DND-41 (cell line): ENCODE results near the gene TEX47.

Source experiments
- ATAC-seq: fragments of 200-7000 bp; cut with Tn5 transposase; 3 replicates; pipeline ENCODE4 v1.9.1; 2021; ENCODE audit warnings: low read depth; ENCODE audit not compliant: insufficient read depth
- DNase-seq: peaks from one replicate; pipeline ENCODE4 v3.0.0-alpha.2; 2020
- H2AFZ ChIP-seq: 2 replicates; pipeline ENCODE4 v1.6.0; 2012; ENCODE audit warnings: low read depth, low read length
- H3K27ac ChIP-seq: 2 replicates; pipeline ENCODE4 v1.5.1; 2012; ENCODE audit warnings: low read length, inconsistent platforms
- H3K27me3 ChIP-seq: fragments of 200-600 bp; sonication (generic); 2 replicates; pipeline ENCODE4 v1.6.0; 2012; ENCODE audit warnings: low read length, mild to moderate bottlenecking, inconsistent platforms; ENCODE audit not compliant: insufficient read depth, poor library complexity
- H3K36me3 ChIP-seq: 2 replicates; pipeline ENCODE4 v1.5.1; 2012; ENCODE audit warnings: low read length, inconsistent platforms; ENCODE audit not compliant: insufficient read depth
- H3K4me1 ChIP-seq: 2 replicates; pipeline ENCODE4 v1.5.1; 2012; ENCODE audit warnings: mild to moderate bottlenecking, low read length; ENCODE audit not compliant: insufficient read depth
- H3K4me2 ChIP-seq: 2 replicates; pipeline ENCODE4 v1.6.0; 2012; ENCODE audit warnings: mild to moderate bottlenecking, moderate library complexity, low read length, inconsistent platforms; ENCODE audit not compliant: insufficient read depth
- H3K4me3 ChIP-seq, 2 experiments: fragments of 200-600 bp in 1 of 2; shearing (Covaris generic) in 1 of 2; 2 replicates each; pipeline ENCODE4 v1.5.1; 2012 to 2016; ENCODE audit warnings: inconsistent platforms in 2 of 2, low read length in 2 of 2, mild to moderate bottlenecking in 2 of 2, low read depth in 1 of 2, moderate library complexity in 1 of 2
- H3K79me2 ChIP-seq: 2 replicates; pipeline ENCODE4 v1.6.0; 2012; ENCODE audit warnings: low read length, inconsistent platforms; ENCODE audit not compliant: insufficient read depth
- H3K9ac ChIP-seq: 2 replicates; pipeline ENCODE4 v1.6.0; 2012; ENCODE audit warnings: low read depth, mild to moderate bottlenecking, inconsistent platforms, low read length, moderate library complexity
- H3K9me3 ChIP-seq: 2 replicates; pipeline ENCODE4 v1.5.1; 2012; ENCODE audit warnings: low read length, moderate library complexity, mild to moderate bottlenecking, inconsistent platforms; ENCODE audit not compliant: insufficient read depth, severe bottlenecking
- H4K20me1 ChIP-seq: 2 replicates; pipeline ENCODE4 v1.6.0; 2012; ENCODE audit warnings: low read length; ENCODE audit not compliant: insufficient read depth
- CTCF ChIP-seq: IDR thresholded peaks from 2 replicates; pipeline ENCODE4 v1.5.1; 2012; ENCODE audit warnings: borderline replicate concordance, low read length, moderate library complexity, mild to moderate bottlenecking; ENCODE audit not compliant: poor library complexity, severe bottlenecking; ENCODE audit errors: extremely low read depth
- EZH2 ChIP-seq: IDR thresholded peaks from 3 replicates; pipeline ENCODE4 v1.6.1; 2012; ENCODE audit warnings: borderline replicate concordance, low read depth, mild to moderate bottlenecking, moderate library complexity, low read length, inconsistent platforms; ENCODE audit not compliant: severe bottlenecking

Gene TEX47

DNA sequence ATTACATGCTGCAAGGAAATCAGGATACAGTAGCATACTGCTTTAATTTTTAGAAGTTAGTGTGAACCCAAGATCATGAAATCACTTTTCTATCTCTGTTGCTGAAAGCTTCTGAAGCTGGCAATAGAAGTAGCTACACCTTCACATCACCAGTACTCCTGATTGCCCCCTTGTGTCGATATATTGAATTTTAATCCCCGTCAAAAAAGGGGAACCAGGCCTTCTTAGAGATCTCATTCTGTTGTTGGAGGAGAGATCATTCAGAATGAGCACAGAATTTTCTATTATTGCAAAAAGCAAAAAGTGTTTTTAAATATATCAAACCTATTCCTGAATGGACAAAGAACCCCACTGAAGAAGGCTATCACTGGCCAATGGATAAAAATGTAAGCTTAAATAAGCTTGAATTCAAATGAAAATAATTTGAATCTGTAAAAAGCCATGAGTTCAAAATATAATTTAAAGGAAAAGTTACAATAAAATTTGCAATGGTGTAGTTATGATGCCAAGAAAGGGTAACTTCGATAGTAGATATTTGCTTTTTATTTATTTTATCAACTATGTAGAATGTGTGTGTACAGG lies 39.7 kb upstream of the TEX47 start:
- H3K9ac ChIP-seq, result no peak overlapping the region
- no peak for TF ChIP-seq EZH2
- peak; percentile 56 for TF ChIP-seq CTCF
- no peak overlapping the region for H3K4me3 ChIP-seq
- H3K4me2 ChIP-seq, result no peak overlapping the region
- no peak overlapping the region for H2AFZ ChIP-seq
- DNase-seq (peak; percentile 18), ATAC-seq (peak; percentile 63; the same call in 1 of the 3 replicates)
- no peaks in the 10 kb centered on the region for H3K79me2 ChIP-seq
- no peaks in the 10 kb centered on the region for H3K9me3 ChIP-seq
- H3K27me3 ChIP-seq, result no peaks in the 10 kb centered on the region
- no peaks in the 10 kb centered on the region for H4K20me1 ChIP-seq
- no peaks in the 10 kb centered on the region for H3K4me1 ChIP-seq
- no peaks in the 10 kb centered on the region for H3K36me3 ChIP-seq
- H3K27ac ChIP-seq, result no peak overlapping the region

DNA sequence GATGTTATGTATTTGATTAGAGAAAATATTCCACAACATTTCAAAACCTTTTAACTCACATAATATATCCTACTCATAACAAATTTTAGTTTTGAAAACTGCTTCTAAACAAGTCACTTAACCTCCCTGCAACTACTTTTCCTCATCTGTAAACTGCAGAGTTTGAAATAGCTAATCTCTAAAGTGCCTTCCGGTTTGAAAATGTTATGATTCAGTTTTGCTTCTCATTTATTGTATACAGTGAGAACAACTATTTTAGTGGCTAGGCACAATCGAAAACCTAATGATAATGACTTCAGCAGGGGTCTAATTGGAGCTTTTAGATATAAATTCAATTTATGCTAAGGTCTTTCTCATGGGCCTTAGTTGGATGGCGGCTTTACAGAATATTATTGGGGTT lies 30.7 kb upstream of the TEX47 start:
- no peak for ATAC-seq

GRCh38 chr7:88818552-88818951 lies 23.0 kb upstream of the TEX47 start:
- ATAC-seq (no peak), DNase-seq (no peak)
- no peaks in the 10 kb centered on the region for H4K20me1 ChIP-seq
- H3K27ac ChIP-seq, result no peak overlapping the region
- no peaks in the 10 kb centered on the region for H3K4me1 ChIP-seq
- H3K9ac ChIP-seq, result no peak overlapping the region
- H3K36me3 ChIP-seq, result no peaks in the 10 kb centered on the region
- no peaks in the 10 kb centered on the region for H3K27me3 ChIP-seq
- no peak overlapping the region for H3K4me3 ChIP-seq
- TF ChIP-seq CTCF, result no peak
- TF ChIP-seq EZH2, result no peak
- no peaks in the 10 kb centered on the region for H3K9me3 ChIP-seq
- H2AFZ ChIP-seq, result no peak overlapping the region
- H3K4me2 ChIP-seq, result no peak overlapping the region
- no peaks in the 10 kb centered on the region for H3K79me2 ChIP-seq

More for the DNA sequence above, 30.7 kb upstream of the TEX47 start:
- H3K9me3 ChIP-seq, result no peaks in the 10 kb centered on the region
- H3K36me3 ChIP-seq, result no peaks in the 10 kb centered on the region
- H3K4me1 ChIP-seq, result no peaks in the 10 kb centered on the region
- TF ChIP-seq EZH2, result no peak
- no peak for TF ChIP-seq CTCF
- no peak overlapping the region for H2AFZ ChIP-seq
- H3K4me2 ChIP-seq, result no peak overlapping the region
- H3K27me3 ChIP-seq, result no peaks in the 10 kb centered on the region
- DNase-seq, result no peak
- H3K79me2 ChIP-seq, result no peaks in the 10 kb centered on the region
- H3K9ac ChIP-seq, result no peak overlapping the region
- no peak overlapping the region for H3K4me3 ChIP-seq
- no peaks in the 10 kb centered on the region for H4K20me1 ChIP-seq
- no peak overlapping the region for H3K27ac ChIP-seq
